ENCODE results near the gene GAP43.

GRCh38 chr3:115648559-115648958 lies 25.2 kb downstream of the GAP43 start:
- no peak for TF ChIP-seq CTCF (IDR thresholded peaks at IDR 0.05; ENCODE audit: low read depth, low read length, poor library complexity, severe bottlenecking)
- TF ChIP-seq EZH2phosphoT487 (IDR thresholded peaks at IDR 0.05; ENCODE audit: borderline replicate concordance, low read length): no peak
